ENCODE data around the gene HOXD9.

GRCh38 chr2:176088937-176089842 is 33.3 kb upstream of the HOXD9 start:
- TF ChIP-seq EZH2 (IDR thresholded peaks at IDR 0.05; ENCODE audit: low read depth) (no peak), CTCF (conservative IDR thresholded peaks at IDR 0.05) (no peak)

All from PC-9 (cell line).